T47D (cell line): ENCODE data around the gene DGKI.

Source experiments
- DNase-seq, 2 experiments: peaks; one replicate each; pipeline versions ENCODE4 v3.0.0 to v3.0.0-alpha.2; 2011 to 2012; ENCODE audit warnings: low read depth in 1 of 2, low spot score in 1 of 2
- JUND ChIP-seq: IDR thresholded peaks from 2 replicates; pipeline ENCODE4 v1.6.1; 2012; ENCODE audit warnings: low read depth
- in situ Hi-C: cut with HindIII; loops from 2 replicates; pipeline ENCODE4 v1.10.0; 2016; ENCODE audit warnings: low sequenced_read_pairs, low pct_unique_long_range_greater_than_20kb

Gene DGKI

GRCh38 chr7:137545059-137545716 is 301.6 kb downstream of the DGKI start:
- in situ Hi-C loops, result no loop called here
- DNase-seq, result no peak
- no peak for TF ChIP-seq JUND

- DNase-seq, result no peak
- in situ Hi-C loops, result no loop called here
- TF ChIP-seq JUND, result no peak
Observed at GRCh38 chr7:137544453-137545058, 302.2 kb downstream of the DGKI start.

- no peak for DNase-seq
- in situ Hi-C loops, result no loop called here
- no peak for TF ChIP-seq JUND
Observed at GRCh38 chr7:137539111-137539715, 307.6 kb downstream of the DGKI start.

GRCh38 chr7:137538361-137538762 is 308.4 kb downstream of the DGKI start:
- in situ Hi-C loops, result no loop called here
- no peak for DNase-seq
- no peak for TF ChIP-seq JUND

GRCh38 chr7:137535579-137535978 is 311.2 kb downstream of the DGKI start:
- no peak for TF ChIP-seq JUND
- in situ Hi-C loops, result no loop called here

GRCh38 chr7:137531671-137532070 is 315.1 kb downstream of the DGKI start:
- DNase-seq, result no peak
- in situ Hi-C loops, result no loop called here
- TF ChIP-seq JUND, result no peak

More at GRCh38 chr7:137535579-137535978, 311.2 kb downstream of the DGKI start:
- no peak for DNase-seq

- in situ Hi-C loops, result no loop called here
- TF ChIP-seq JUND, result no peak
- no peak for DNase-seq
Observed at GRCh38 chr7:137527634-137528033, 319.1 kb downstream of the DGKI start.

- DNase-seq, result no peak
- no peak for TF ChIP-seq JUND
- in situ Hi-C loops, result no loop called here
Observed at GRCh38 chr7:137523171-137523570, 323.6 kb downstream of the DGKI start.

GRCh38 chr7:137521451-137521850 is 325.3 kb downstream of the DGKI start:
- in situ Hi-C loops, result no loop called here
- TF ChIP-seq JUND, result no peak
- DNase-seq, result no peak

GRCh38 chr7:137519947-137520346 is 326.8 kb downstream of the DGKI start:
- in situ Hi-C loops, result no loop called here
- no peak for DNase-seq
- TF ChIP-seq JUND, result no peak

- TF ChIP-seq JUND, result no peak
- no peak for DNase-seq
- in situ Hi-C loops, result no loop called here
Observed at GRCh38 chr7:137519181-137519691, 327.5 kb downstream of the DGKI start.

GRCh38 chr7:137513091-137513490 is 333.7 kb downstream of the DGKI start:
- TF ChIP-seq JUND, result no peak
- DNase-seq, result no peak
- in situ Hi-C loops, result no loop called here

GRCh38 chr7:137507096-137507495 is 339.7 kb downstream of the DGKI start:
- in situ Hi-C loops, result no loop called here
- no peak for TF ChIP-seq JUND
- no peak for DNase-seq
